GM12878 (cell line): ENCODE data around the gene CIAPIN1. TPM values are rescaled to one million over a fixed set of nuclear protein-coding genes. Genes with fewer than 3 reads are reported as not detected.
A peak's percentile ranks its signal among the peaks of the same experiment; 100 is the strongest.

Experiments used
- ATAC-seq: fragments of 200-7000 bp; cut with Tn5 transposase; 3 replicates; pipeline ENCODE4 v1.9.1; 2020; ENCODE audit warnings: mild to moderate bottlenecking, moderate library complexity
- BruUV-seq: library from RNA; stranded (reverse); fragments of 400-500 nt; replicated peaks from 2 replicates; lab custom pipeline; 2021; lab: Mats Ljungman, UMichigan
- CTCF ChIA-PET: fragments of 300-600 bp; sonication (Branson Sonifier 250); formaldehyde crosslinking; extraction: SDS; loops from one replicate; lab custom pipeline; 2021; ENCODE audit warnings: inconsistent platforms; lab: Yijun Ruan, JAX
- POLR2A ChIA-PET: fragments of 350-600 bp; formaldehyde crosslinking; extraction: SDS; loops from one replicate; lab custom pipeline; 2021; ENCODE audit warnings: inconsistent platforms; lab: Charles Lee
- RAD21 ChIA-PET: fragments of 300-600 bp; sonication (Branson Sonifier 250); formaldehyde crosslinking; loops from one replicate; lab custom pipeline; 2023; ENCODE audit warnings: antibody characterized with exemption; ENCODE audit not compliant: unreplicated experiment; lab: Charles Lee
- SMC1A ChIA-PET: fragments of 300-600 bp; sonication (Branson Sonifier 250); formaldehyde crosslinking; loops from one replicate; lab custom pipeline; 2023; ENCODE audit not compliant: unreplicated experiment, uncharacterized antibody; lab: Charles Lee
- DNase-seq: peaks from one replicate; pipeline ENCODE4 v3.0.0-alpha.2; 2011; ENCODE audit warnings: low read depth, low spot score
- FAIRE-seq: peaks from 3 replicates; lab custom pipeline; 2011; peaks lifted over from hg19 to GRCh38; lab: Jason Lieb, UNC
- H2AFZ ChIP-seq: 2 replicates; pipeline ENCODE4 v1.6.0; 2011; ENCODE audit warnings: low read depth, low read length, control low read depth; ENCODE audit not compliant: control insufficient read depth
- H3K27ac ChIP-seq: 2 replicates; pipeline ENCODE4 v1.5.1; 2011; ENCODE audit warnings: control low read depth; ENCODE audit not compliant: control insufficient read depth, insufficient read depth
- H3K27me3 ChIP-seq, 2 experiments: replicated peaks in 1 of 2; 2 replicates each; pipeline versions ENCODE4 v1.6.0 to v1.6.1; 2011; ENCODE audit warnings: low read length in 1 of 2; ENCODE audit not compliant: control insufficient read depth in 2 of 2, insufficient read depth in 2 of 2
- H3K36me3 ChIP-seq, 2 experiments: 2 replicates each; pipeline ENCODE4 v1.5.1; 2011; ENCODE audit warnings: low read length in 1 of 2; ENCODE audit not compliant: control insufficient read depth in 2 of 2, insufficient read depth in 2 of 2
- H3K4me1 ChIP-seq: 2 replicates; pipeline ENCODE4 v1.6.1; 2011; ENCODE audit warnings: mild to moderate bottlenecking, low read length, moderate library complexity, mixed read lengths; ENCODE audit not compliant: control insufficient read depth, insufficient read depth
- H3K4me2 ChIP-seq: 2 replicates; pipeline ENCODE4 v1.6.0; 2011; ENCODE audit warnings: control low read depth; ENCODE audit not compliant: control insufficient read depth, insufficient read depth
- H3K4me3 ChIP-seq: fragments of 200-600 bp; sonication (generic); 2 replicates; pipeline ENCODE4 v1.5.1; 2016
- H3K79me2 ChIP-seq: 2 replicates; pipeline ENCODE4 v1.6.0; 2011; ENCODE audit warnings: low read length; ENCODE audit not compliant: control insufficient read depth, insufficient read depth
- H3K9ac ChIP-seq: 2 replicates; pipeline ENCODE4 v1.8.0; 2011; ENCODE audit warnings: low read length, control low read depth, mixed read lengths; ENCODE audit not compliant: control insufficient read depth, insufficient read depth
- H3K9me3 ChIP-seq: replicated peaks from 3 replicates; pipeline ENCODE4 v1.5.1; 2011; ENCODE audit warnings: mild to moderate bottlenecking, low read length; ENCODE audit not compliant: control insufficient read depth, insufficient read depth
- H4K20me1 ChIP-seq: 2 replicates; pipeline ENCODE4 v1.6.0; 2011; ENCODE audit not compliant: control insufficient read depth, insufficient read depth
- BACH1 ChIP-seq: fragments of 450-650 bp; IDR thresholded peaks from 2 replicates; pipeline ENCODE4 v1.6.1; 2017; ENCODE audit warnings: mild to moderate bottlenecking, borderline replicate concordance
- BHLHE40 ChIP-seq, 2 experiments: fragments of 450-650 bp in 1 of 2; IDR thresholded peaks; 2 replicates each; pipeline ENCODE4 v1.6.1; 2011 to 2017; ENCODE audit warnings: low read depth in 2 of 2, borderline replicate concordance in 1 of 2, improper control_type of control experiment in 1 of 2, low read length in 1 of 2, mild to moderate bottlenecking in 1 of 2
- DPF2 ChIP-seq: fragments of 450-650 bp; IDR thresholded peaks from 2 replicates; pipeline ENCODE4 v1.6.1; 2017; ENCODE audit warnings: mild to moderate bottlenecking
- HDGF ChIP-seq: fragments of 450-650 bp; IDR thresholded peaks from 2 replicates; pipeline ENCODE4 v1.6.1; 2016; ENCODE audit warnings: antibody characterized with exemption
- IKZF1 ChIP-seq: fragments of 450-650 bp; conservative IDR thresholded peaks from 2 replicates; pipeline ENCODE4 v1.6.1; 2017; ENCODE audit warnings: antibody characterized with exemption, mild to moderate bottlenecking
- PKNOX1 ChIP-seq: fragments of 450-650 bp; IDR thresholded peaks from 2 replicates; pipeline ENCODE4 v1.6.1; 2016; ENCODE audit warnings: mild to moderate bottlenecking
- POU2F2 ChIP-seq: IDR thresholded peaks from 3 replicates; pipeline ENCODE4 v1.6.1; 2011; ENCODE audit warnings: low read depth, mild to moderate bottlenecking, low read length, borderline replicate concordance
- SKIL ChIP-seq: fragments of 450-650 bp; IDR thresholded peaks from 2 replicates; pipeline ENCODE4 v1.6.1; 2017; ENCODE audit warnings: mild to moderate bottlenecking, low read depth, inconsistent platforms; ENCODE audit not compliant: poor library complexity, severe bottlenecking
- SMC3 ChIP-seq: IDR thresholded peaks from 2 replicates; pipeline ENCODE4 v1.6.1; 2011; ENCODE audit warnings: low read length, improper control_type of control experiment, borderline replicate concordance
- SPI1 ChIP-seq: IDR thresholded peaks from 2 replicates; pipeline ENCODE4 v1.6.1; 2011; ENCODE audit warnings: low read depth, mild to moderate bottlenecking, low read length, moderate library complexity, borderline replicate concordance; ENCODE audit not compliant: insufficient read depth
- ZBTB33 ChIP-seq: fragments of 450-650 bp; IDR thresholded peaks from 2 replicates; pipeline ENCODE4 v1.6.1; 2017; ENCODE audit warnings: mild to moderate bottlenecking
- WGBS: methylation state at CpG from one replicate; pipeline ENCODE4 v1.1.6; 2016; ENCODE audit warnings: low lambda C conversion rate; ENCODE audit not compliant: insufficient replicate concordance, insufficient coverage; ENCODE audit errors: missing lambda C conversion rate; 5-methylcytosine and 5-hydroxymethylcytosine counted together
- in situ Hi-C: fragments of 300-500 bp; cut with MboI; formaldehyde crosslinking; loops from 9 replicates; pipeline ENCODE4 v1.14.3; 2018; ENCODE audit warnings: mixed read lengths
- intact Hi-C: fragments of 100-400 bp; cut with micrococcal nuclease; formaldehyde crosslinking; loops from one replicate; pipeline ENCODE4 v1.14.2; 2022; ENCODE audit not compliant: unreplicated experiment
- polyA plus RNA-seq, 11 experiments: library from polyadenylated mRNA; depleted of rRNA in 4 of 11; unstranded in 6 of 11; stranded (reverse) in 5 of 11; fragments of >200 nt; fragmentation: Nextera tagmentation in 4 of 11; fragmentation: Illumina TruSeq in 1 of 11; extraction: Ambion mirVana in 4 of 11; extraction: Trizol in 1 of 11; gene quantifications; 1 replicate in 1 of 11; 2 replicates in 10 of 11; pipeline versions ENCODE4 v1.2.1 to v1.2.3, GENCODE V29; 2011 to 2016; ENCODE audit warnings: inconsistent platforms in 2 of 11, missing spikeins in 2 of 11, low read depth in 1 of 11
- total RNA-seq, 4 experiments: library from RNA; depleted of rRNA in 3 of 4; stranded (reverse); fragments of >200 nt in 3 of 4; fragmentation: Illumina TruSeq in 1 of 4; extraction: Trizol in 1 of 4; gene quantifications; 2 replicates each; pipeline versions ENCODE4 v1.2.1 to v1.2.3, GENCODE V29; 2013 to 2021
- TF ChIP-seq, protein P1 (sequence below), 3 experiments: IDR thresholded peaks in 2 of 3; conservative IDR thresholded peaks in 1 of 3; 2 replicates each; pipeline ENCODE4 v1.5.1; 2011; ENCODE audit warnings: low read depth in 3 of 3, low read length in 3 of 3, mild to moderate bottlenecking in 3 of 3, control low read depth in 2 of 3, moderate library complexity in 2 of 3, inconsistent platforms in 1 of 3, mixed read lengths in 1 of 3; ENCODE audit not compliant: control insufficient read depth in 2 of 3, insufficient read depth in 1 of 3; ENCODE audit errors: extremely low read depth in 1 of 3
- TF ChIP-seq, protein P2 (sequence below): IDR thresholded peaks from 2 replicates; pipeline ENCODE4 v1.6.1; 2011; ENCODE audit warnings: borderline replicate concordance, low read depth, mild to moderate bottlenecking, moderate library complexity, mixed read lengths, low read length; ENCODE audit not compliant: insufficient read depth; ENCODE audit errors: extremely low read length

Gene CIAPIN1
- total and polyA plus RNA-seq, 10 of the 15 experiments (the other 5 are each of a cell fraction or from before 2014, with no cell fraction given) = 46.2 to 150 (median 54.3) TPM

DNA sequence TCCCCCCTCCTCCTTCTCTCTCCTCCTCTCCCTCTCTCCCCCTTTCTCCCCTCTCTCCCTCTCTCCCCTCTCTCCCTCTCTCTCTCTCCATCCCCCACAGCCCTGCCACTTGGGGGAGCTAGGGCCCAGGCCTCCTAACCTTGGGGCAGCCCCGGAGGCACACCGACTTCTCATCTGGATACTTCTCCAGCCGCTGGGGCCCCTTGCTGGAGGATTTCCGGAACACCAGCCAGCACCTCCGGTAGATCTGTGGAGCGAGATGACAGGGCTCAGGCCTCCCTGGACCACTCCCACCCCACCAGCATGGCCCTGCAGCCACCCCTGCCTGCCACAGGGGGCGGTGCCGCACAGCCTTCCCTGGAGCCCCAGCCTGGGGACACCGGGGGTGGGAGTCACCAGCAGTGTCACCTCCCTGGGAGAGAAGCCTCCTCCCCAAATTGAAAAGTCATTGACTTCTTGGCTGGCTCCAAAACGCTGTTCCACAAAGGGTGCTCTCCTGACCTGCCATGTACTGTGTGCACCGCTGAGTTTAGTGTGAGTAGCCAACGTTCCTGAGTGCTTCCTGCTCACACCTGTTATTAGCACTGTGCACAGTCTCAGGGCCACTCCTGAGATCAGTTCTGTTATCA is 28.6 kb upstream of the CIAPIN1 start:
- SMC1A ChIA-PET = interaction anchor here (0.9 to 1.7 kb wide), 4 partner anchors 11 to 47 kb away, joined by 3 to 11 read pairs (median 6); partner anchors contain the start of gene DOK4
- FAIRE-seq (peak; percentile 74), ATAC-seq (peak; percentile 96), DNase-seq (no peak)
- H3K4me3 ChIP-seq = no peak overlapping the region
- no peaks in the 10 kb centered on the region for H3K9me3 ChIP-seq
- H3K36me3 ChIP-seq = peaks cover 2 to 9% of the 10 kb centered on the region in 2 experiments; a peak in 3 of 4 replicates
- no peak overlapping the region for H3K9ac ChIP-seq
- in situ Hi-C loops = no loop called here
- H3K79me2 ChIP-seq = no peaks in the 10 kb centered on the region
- H3K4me2 ChIP-seq = peak overlapping the region; percentile 40
- H4K20me1 ChIP-seq = no peaks in the 10 kb centered on the region
- 0% methylated on average over 12 of the region's 12 CpGs for WGBS
- no peak overlapping the region for H3K27ac ChIP-seq
- RAD21 ChIA-PET = interaction anchor here (0.6 to 1.2 kb wide), 5 partner anchors 11 to 173 kb away, joined by 3 read pairs; partner anchors contain the start of gene ADGRG5
- POLR2A ChIA-PET = interaction anchor here (0.6 kb wide), 1 partner anchor 228 kb away, joined by 3 read pairs; no protein-coding TSS in a partner anchor
- peaks cover 16% of the 10 kb centered on the region for H3K4me1 ChIP-seq
- H2AFZ ChIP-seq = peak overlapping the region; percentile 20
- intact Hi-C loops = loop anchor here (1.0 kb wide), 1 partner anchor 43 kb away; no protein-coding TSS in a partner anchor
- CTCF ChIA-PET = interaction anchor here (0.8 to 3.3 kb wide), 9 partner anchors 12 to 323 kb away, joined by 3 to 20 read pairs (median 5); partner anchors contain the start of gene POLR2C
- H3K27me3 ChIP-seq = no peaks in the 10 kb centered on the region
- BruUV-seq = no TSS peak
- TF ChIP-seq PKNOX1 (0 out of 2 replicates have a peak, but pooled peaks have one; percentile 24), SKIL (no peak), BHLHE40 (IDR thresholded peaks at IDR 0.05; ENCODE audit: borderline replicate concordance in 1 of 2, low read depth in 2 of 2, low read length in 1 of 2) (0 out of 4 replicates have a peak, but pooled peaks of 1 of the 2 experiments have one; percentile 8), IKZF1 (0 out of 2 replicates have a peak, but pooled peaks have one; percentile 25), SMC3 (peak; percentile 4; the same call in 1 of the 2 replicates), SPI1 (no peak), ZBTB33 (no peak), HDGF (0 out of 2 replicates have a peak, but pooled peaks have one; percentile 40), DPF2 (0 out of 2 replicates have a peak, but pooled peaks have one; percentile 18), POU2F2 (no peak), BACH1 (no peak; the same call in 1 of the 2 replicates)
- TF ChIP-seq, protein P1, sequence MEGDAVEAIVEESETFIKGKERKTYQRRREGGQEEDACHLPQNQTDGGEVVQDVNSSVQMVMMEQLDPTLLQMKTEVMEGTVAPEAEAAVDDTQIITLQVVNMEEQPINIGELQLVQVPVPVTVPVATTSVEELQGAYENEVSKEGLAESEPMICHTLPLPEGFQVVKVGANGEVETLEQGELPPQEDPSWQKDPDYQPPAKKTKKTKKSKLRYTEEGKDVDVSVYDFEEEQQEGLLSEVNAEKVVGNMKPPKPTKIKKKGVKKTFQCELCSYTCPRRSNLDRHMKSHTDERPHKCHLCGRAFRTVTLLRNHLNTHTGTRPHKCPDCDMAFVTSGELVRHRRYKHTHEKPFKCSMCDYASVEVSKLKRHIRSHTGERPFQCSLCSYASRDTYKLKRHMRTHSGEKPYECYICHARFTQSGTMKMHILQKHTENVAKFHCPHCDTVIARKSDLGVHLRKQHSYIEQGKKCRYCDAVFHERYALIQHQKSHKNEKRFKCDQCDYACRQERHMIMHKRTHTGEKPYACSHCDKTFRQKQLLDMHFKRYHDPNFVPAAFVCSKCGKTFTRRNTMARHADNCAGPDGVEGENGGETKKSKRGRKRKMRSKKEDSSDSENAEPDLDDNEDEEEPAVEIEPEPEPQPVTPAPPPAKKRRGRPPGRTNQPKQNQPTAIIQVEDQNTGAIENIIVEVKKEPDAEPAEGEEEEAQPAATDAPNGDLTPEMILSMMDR (IDR thresholded peaks at IDR 0.05 in 2 of 3, conservative IDR thresholded peaks at IDR 0.05 in 1 of 3; ENCODE audit: control insufficient read depth in 2 of 3, extremely low read depth in 1 of 3, insufficient read depth in 1 of 3, low read depth in 3 of 3, low read length in 3 of 3) = peak; percentile 43 to 75 (median 73)
- TF ChIP-seq, protein P2, sequence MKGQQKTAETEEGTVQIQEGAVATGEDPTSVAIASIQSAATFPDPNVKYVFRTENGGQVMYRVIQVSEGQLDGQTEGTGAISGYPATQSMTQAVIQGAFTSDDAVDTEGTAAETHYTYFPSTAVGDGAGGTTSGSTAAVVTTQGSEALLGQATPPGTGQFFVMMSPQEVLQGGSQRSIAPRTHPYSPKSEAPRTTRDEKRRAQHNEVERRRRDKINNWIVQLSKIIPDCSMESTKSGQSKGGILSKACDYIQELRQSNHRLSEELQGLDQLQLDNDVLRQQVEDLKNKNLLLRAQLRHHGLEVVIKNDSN = no peak
